NCI-H2081 treated with DMSO at 0.1 percent for 48 hours (cell line): ENCODE measurements around the gene NUP210.

Experiments used
- DNase-seq: peaks from one replicate; lab custom pipeline; 2025; lab: John Stamatoyannopoulos, UW

NUP210 gene

GRCh38 chr3:13289771-13290285 is 130.3 kb downstream of the NUP210 start:
- DNase-seq: no peak

GRCh38 chr3:13288732-13289718 is 131.1 kb downstream of the NUP210 start:
- no peak for DNase-seq

- DNase-seq: no peak
These were observed 132.3 kb downstream of the NUP210 start for GRCh38 chr3:13287833-13288232.

GRCh38 chr3:13286873-13287272 is 133.2 kb downstream of the NUP210 start:
- DNase-seq: no peak

DNA sequence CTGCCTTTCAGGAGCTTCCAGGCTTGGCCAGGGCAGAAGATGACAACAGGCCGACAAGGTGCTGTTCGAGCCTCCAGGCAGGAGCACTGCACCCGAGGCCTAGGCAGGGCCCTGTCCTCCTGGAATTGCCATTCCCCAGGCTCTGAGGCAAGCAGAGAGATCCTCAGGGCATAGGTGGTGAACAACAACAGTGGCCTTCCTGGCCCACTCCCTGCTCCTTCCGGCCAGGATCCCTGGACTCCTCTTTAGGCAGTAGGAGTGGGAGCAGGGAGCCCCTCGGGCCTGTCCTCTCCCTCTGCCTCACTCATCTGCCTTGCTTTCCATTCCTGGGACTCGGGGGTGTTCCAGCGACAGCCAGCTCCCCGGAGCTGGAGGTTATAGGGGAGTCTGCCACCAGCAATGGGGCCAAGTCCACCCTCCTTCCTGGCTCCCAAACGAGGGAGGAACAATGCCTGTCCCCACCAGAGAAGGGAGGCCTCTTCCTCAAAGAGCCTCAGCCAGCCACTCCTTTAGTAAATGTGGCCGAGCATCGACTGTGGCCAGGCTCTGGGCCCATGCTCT is 135.0 kb downstream of the NUP210 start:
- no peak for DNase-seq

DNA sequence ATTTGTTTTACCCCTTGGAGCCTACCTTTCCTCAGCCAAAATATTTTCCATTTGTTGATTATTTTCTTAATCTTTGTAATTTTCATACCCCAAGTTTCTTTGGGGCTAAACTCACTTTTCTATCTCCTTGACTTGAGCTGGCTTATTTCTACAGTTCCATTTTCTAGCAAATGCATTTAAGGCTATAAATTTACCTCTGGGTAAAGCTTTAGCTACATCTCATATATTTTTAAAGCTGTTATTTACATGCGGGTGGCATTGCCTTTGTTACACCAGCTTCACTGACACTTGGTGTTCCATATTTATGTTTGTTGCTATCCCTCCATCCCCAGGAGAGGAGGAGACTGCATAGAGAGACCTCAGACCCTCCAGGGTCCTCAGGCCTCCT is 136.3 kb downstream of the NUP210 start:
- DNase-seq: no peak

- DNase-seq: peak; percentile 25
These were observed 136.9 kb downstream of the NUP210 start for GRCh38 chr3:13282986-13283876.

GRCh38 chr3:13282358-13282985 is 137.7 kb downstream of the NUP210 start:
- DNase-seq: no peak

DNA sequence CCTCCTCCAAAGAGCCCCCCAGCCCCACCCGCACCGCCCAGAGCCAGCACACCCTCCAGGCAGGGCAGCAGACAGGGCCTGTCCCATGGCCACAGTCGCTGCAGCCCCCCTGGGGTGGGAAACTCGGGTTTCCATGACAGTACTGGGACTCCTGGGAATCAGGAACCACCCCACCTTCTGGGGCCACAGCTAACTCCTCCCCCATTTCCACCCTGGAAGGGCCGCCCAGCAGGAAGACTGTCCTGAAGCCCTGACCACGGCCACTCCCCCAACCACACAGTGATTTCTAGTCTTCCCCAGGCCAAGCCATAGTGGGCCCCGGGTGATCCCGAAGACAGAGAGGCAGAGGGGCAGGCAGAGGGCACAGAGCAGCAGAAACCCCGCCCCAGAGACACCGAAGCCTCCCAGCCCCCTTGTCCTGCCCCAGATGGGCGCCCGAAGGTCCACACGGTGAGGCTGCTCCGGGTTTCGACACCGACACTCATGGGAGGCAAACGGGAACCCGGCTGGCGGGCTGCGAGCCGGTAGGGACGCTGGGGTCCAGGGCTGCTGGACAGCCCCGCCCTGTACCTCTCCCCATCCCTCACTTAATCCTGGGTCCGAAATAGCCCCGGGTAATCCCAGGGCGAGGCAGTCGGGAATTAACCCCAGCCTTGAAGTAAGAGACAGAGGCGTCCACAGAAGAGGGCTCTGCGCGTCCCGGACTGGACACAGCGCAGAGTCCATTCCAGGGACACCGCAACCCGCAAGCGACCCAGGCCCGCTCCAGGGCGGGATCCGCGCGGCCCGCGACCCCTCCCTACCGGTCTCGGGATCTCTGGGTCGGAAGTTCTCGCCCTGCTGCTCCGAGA is 138.4 kb downstream of the NUP210 start:
- DNase-seq: no peak

GRCh38 chr3:13280811-13281506 is 139.2 kb downstream of the NUP210 start:
- DNase-seq: no peak

- no peak for DNase-seq
These were observed 139.9 kb downstream of the NUP210 start for GRCh38 chr3:13280122-13280790.

DNA sequence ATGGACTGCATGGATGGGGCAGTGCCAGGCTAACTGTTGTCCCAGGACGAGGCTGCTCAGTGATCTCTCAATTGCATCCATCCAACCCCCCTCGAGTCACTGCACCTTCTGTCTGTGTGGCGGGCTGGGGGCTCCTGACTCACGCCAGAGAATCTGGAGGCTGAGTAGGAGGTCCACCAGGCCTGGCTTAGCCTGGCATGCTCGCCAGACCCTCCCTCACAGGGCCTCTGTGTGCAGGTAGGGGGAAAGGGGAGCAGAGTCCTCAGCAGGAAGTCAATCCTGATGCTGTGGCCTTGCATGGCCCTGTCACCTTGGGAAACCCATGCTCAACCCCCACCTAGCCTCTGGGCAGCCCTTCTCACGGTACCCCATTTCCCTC is 140.6 kb downstream of the NUP210 start:
- no peak for DNase-seq

DNA sequence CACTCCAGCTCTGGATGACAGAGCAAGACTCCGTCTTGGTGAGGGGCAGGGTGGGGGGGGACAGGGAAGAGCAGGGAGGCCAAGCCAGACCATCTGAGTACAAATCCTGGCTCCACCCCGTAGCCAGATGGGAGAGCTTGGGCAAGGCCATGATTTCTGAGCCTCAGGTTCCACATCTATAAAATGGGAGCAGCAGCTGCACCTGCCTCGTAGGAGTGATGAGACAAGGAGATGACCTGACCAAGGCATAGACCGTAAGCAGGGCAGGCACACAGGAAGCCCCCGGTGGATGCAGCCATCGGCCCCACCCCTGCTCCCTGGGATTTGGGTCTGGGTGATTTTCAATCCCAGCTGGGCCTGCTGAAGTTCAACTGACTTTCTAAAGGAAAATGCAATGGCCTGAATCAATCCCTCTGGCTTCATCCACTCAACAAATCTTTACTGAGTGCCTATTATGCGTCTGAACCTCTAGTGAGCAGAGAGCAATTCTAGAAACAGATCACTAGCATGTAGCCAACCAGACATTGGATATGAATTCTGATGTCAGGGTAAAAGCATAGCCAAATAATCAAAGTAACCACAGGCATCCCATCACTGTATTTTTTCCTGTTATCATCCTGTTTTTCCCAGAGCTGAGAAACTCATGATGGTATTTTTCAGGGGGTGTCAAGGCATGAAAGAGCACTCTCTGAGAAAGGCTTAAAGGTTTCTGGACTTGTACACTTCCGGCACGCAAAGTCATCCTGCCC is 141.2 kb downstream of the NUP210 start:
- no peak for DNase-seq

- no peak for DNase-seq
These were observed 142.1 kb downstream of the NUP210 start for GRCh38 chr3:13277860-13278531.

- no peak for DNase-seq
These were observed 142.8 kb downstream of the NUP210 start for GRCh38 chr3:13277196-13277813.

DNA sequence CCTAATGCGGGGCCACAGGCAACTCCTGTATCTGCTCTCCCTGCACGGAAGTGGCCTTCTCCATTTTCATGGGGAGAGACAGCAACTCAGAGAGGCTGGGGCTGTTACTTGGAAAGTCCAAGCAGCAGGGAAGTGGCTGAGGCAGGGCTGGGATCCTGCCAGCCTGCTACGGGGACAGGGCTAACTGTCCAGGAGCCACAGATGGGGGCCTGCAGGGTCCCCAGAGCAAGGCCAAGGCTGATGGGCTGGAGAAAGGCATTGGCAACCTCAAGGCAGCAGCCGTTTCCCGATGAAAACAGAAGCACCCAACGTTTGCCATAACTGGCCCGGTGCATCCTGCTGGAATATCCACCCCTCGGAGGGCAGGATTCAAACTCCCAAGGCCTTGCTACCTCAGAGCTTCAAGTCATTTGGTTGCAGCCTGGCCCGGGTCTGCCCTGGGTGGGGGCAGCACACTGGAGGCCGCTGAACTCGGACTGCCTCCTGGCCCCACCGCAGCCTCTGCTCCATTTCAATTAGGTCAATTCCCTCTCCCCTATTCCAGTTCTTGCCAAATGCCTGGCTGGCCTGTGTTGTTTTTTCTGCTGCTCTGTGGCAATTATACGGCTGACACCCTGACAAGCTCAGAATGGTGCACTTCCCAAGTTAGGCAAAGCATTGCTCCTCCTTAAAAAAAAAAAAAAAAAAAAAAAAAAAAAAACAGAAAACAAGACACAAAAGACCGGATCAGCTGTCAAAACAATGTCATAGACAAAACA is 143.5 kb downstream of the NUP210 start:
- DNase-seq: no peak

- DNase-seq: no peak
These were observed 144.6 kb downstream of the NUP210 start for GRCh38 chr3:13275376-13276005.
